Dedifferentiated amniotic fluid mesenchymal stem cell (primary cell): ENCODE data around the gene TMEM121.

Experiments
- DNase-seq: peaks from one replicate; pipeline ENCODE4 v3.0.0-alpha.2; 2016; ENCODE audit errors: extremely low spot score

The TMEM121 gene

GRCh38 chr14:105498430-105499255, 27.7 kb upstream of the TMEM121 start:
- no peak for DNase-seq

- no peak for DNase-seq
These were observed 26.9 kb upstream of the TMEM121 start for GRCh38 chr14:105499256-105500035.

- DNase-seq: no peak
These were observed 26.2 kb upstream of the TMEM121 start for GRCh38 chr14:105500036-105500725.

GRCh38 chr14:105500726-105501101, 25.7 kb upstream of the TMEM121 start:
- no peak for DNase-seq

GRCh38 chr14:105501504-105502291, 24.7 kb upstream of the TMEM121 start:
- no peak for DNase-seq

- DNase-seq: no peak
These were observed 23.7 kb upstream of the TMEM121 start for GRCh38 chr14:105502446-105503295.

GRCh38 chr14:105503296-105503640, 23.1 kb upstream of the TMEM121 start:
- no peak for DNase-seq

GRCh38 chr14:105503935-105504692, 22.3 kb upstream of the TMEM121 start:
- DNase-seq: no peak

- no peak for DNase-seq
These were observed 21.3 kb upstream of the TMEM121 start for GRCh38 chr14:105505101-105505500.

GRCh38 chr14:105507247-105507646, 19.1 kb upstream of the TMEM121 start:
- no peak for DNase-seq

GRCh38 chr14:105508069-105508468, 18.3 kb upstream of the TMEM121 start:
- no peak for DNase-seq

GRCh38 chr14:105508601-105509000, 17.8 kb upstream of the TMEM121 start:
- no peak for DNase-seq

GRCh38 chr14:105517096-105517495, 9.3 kb upstream of the TMEM121 start:
- no peak for DNase-seq

GRCh38 chr14:105519946-105520698, 6.3 kb upstream of the TMEM121 start:
- DNase-seq: no peak

- DNase-seq: no peak
These were observed 1.1 kb upstream of the TMEM121 start for GRCh38 chr14:105525326-105525725.

- DNase-seq: no peak
These were observed 495 bp downstream of the TMEM121 start for GRCh38 chr14:105526776-105527380.

GRCh38 chr14:105527381-105527825, 1.0 kb downstream of the TMEM121 start:
- no peak for DNase-seq

GRCh38 chr14:105527826-105528585, 1.6 kb downstream of the TMEM121 start:
- DNase-seq: peak; percentile 44
